Esophagus (tissue), 2 donors: Measurements from ENCODE around the gene SAXO2. TPM values are rescaled to one million over a fixed set of nuclear protein-coding genes. Genes with fewer than 3 reads are reported as not detected.
"Not testable (repeated sequence)": the region's sequence is repeated elsewhere in the genome, so short reads cannot be mapped to it uniquely, and the experiment has no call there.

Experiments
- H3K27ac ChIP-seq, 2 donors: one replicate each; pipeline ENCODE4 v1.5.1; 2013; ENCODE audit warnings: low read depth in 2 of 2, mild to moderate bottlenecking in 2 of 2, inconsistent platforms in 1 of 2, low read length in 1 of 2, moderate library complexity in 1 of 2
- H3K27me3 ChIP-seq, 2 donors: one replicate each; pipeline ENCODE4 v1.6.1; 2013; ENCODE audit warnings: low read length in 2 of 2, control low read depth in 1 of 2, mild to moderate bottlenecking in 1 of 2; ENCODE audit not compliant: insufficient read depth in 2 of 2, control insufficient read depth in 1 of 2
- H3K36me3 ChIP-seq, 2 donors: one replicate each; pipeline ENCODE4 v1.6.1; 2013; ENCODE audit warnings: low read length in 1 of 2; ENCODE audit not compliant: control insufficient read depth in 2 of 2, insufficient read depth in 2 of 2
- H3K4me1 ChIP-seq, 2 donors: one replicate each; pipeline ENCODE4 v1.6.1; 2013; ENCODE audit warnings: low read length in 1 of 2; ENCODE audit not compliant: control insufficient read depth in 2 of 2, insufficient read depth in 2 of 2
- H3K4me3 ChIP-seq, 2 donors: one replicate each; pipeline ENCODE4 v1.5.1; 2013; ENCODE audit warnings: low read length in 2 of 2, mild to moderate bottlenecking in 2 of 2, low read depth in 1 of 2, moderate library complexity in 1 of 2
- H3K9me3 ChIP-seq, 2 donors: one replicate each; pipeline ENCODE4 v1.6.1; 2013; ENCODE audit warnings: mild to moderate bottlenecking in 2 of 2, low read depth in 1 of 2, low read length in 1 of 2, moderate library complexity in 1 of 2; ENCODE audit not compliant: control insufficient read depth in 2 of 2, insufficient read depth in 1 of 2
- WGBS, 2 donors: extraction: QIAGEN DNeasy Blood & Tissue Kit; methylation state at CpG; one replicate each; pipeline ENCODE4 v1.1.7; 2013; 5-methylcytosine and 5-hydroxymethylcytosine counted together
- polyA plus RNA-seq, 2 donors: library from polyadenylated mRNA; stranded (reverse); fragments of 200-250 nt; gene quantifications; one replicate each; pipeline ENCODE4 v1.2.3, GENCODE V29; 2013
- donor health status: healthy with polysubstance abuse.
- donor health status: Bipolar disorder and iron deficiency.

The SAXO2 gene
- polyA plus RNA-seq, 2 donors = 0.47 to 2.3 TPM

GRCh38 chr15:82300326-82300725, 37.7 kb downstream of the SAXO2 start:
- not testable (repeated sequence) for H3K9me3 ChIP-seq, H3K4me1 ChIP-seq, H3K27me3 ChIP-seq, H3K4me3 ChIP-seq, H3K36me3 ChIP-seq, H3K27ac ChIP-seq
- WGBS, 2 donors = 63 to 71% methylated on average over 6 of the region's 6 CpGs

- no peaks in the 10 kb centered on the region for H3K4me1 ChIP-seq
- 94% methylated on average over 7 of the region's 7 CpGs for WGBS, 2 donors
Observed at GRCh38 chr15:82300883-82301282, 38.3 kb downstream of the SAXO2 start.

DNA sequence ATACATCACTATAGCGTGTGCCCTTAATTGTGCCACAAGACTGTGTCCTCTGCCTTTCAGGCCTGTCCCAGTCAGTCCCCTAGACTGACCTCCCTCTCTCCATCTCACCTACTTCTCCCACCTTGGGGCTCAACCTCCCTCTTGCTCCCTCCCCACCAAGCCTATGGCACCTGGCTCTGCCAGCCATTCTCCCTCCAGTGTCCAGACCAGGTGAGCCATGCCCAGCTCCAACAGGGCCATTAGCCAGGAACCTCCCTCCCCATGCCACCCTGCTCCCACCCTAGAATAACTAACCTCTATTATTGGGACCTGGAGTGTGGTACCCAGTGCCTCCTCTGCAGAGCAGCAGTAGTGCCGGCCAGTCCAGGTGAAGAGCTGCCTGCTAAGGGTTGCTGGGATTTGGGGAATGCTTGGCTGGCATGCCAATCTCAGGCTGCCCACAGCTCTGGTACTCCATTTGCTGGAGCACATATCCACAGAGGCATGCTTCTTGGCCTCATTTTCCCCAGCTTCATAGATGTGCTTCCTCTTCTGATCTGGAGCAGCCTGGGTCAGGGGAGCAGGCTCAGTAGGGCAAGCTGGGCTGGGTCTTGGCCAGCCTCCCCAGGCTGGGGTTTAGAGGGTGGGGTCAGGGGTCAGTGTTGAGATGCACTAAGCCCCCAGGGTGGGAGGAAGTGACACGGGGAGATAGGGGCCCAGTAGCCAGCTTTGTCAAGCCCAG, 38.8 kb downstream of the SAXO2 start:
- Histone ChIP-seq H3K9me3 (peaks cover 0 to 4% of the 10 kb centered on the region in 2 donors), H3K27ac (no peak overlapping the region), H3K4me3 (no peak overlapping the region), H3K36me3 (no peaks in the 10 kb centered on the region), H3K27me3 (no peaks in the 10 kb centered on the region), H3K4me1 (no peaks in the 10 kb centered on the region)
- 79 to 81% methylated on average over 3 of the region's 3 CpGs for WGBS, 2 donors

More at GRCh38 chr15:82300883-82301282, 38.3 kb downstream of the SAXO2 start:
- H3K9me3 ChIP-seq = peaks cover 0 to 4% of the 10 kb centered on the region in 2 donors
- no peaks in the 10 kb centered on the region for H3K36me3 ChIP-seq
- no peak overlapping the region for H3K27ac ChIP-seq
- no peaks in the 10 kb centered on the region for H3K27me3 ChIP-seq
- H3K4me3 ChIP-seq = no peak overlapping the region

- H3K36me3 ChIP-seq = no peaks in the 10 kb centered on the region
- H3K4me1 ChIP-seq = no peaks in the 10 kb centered on the region
- peaks cover 0 to 4% of the 10 kb centered on the region in 2 donors for H3K9me3 ChIP-seq
- 93 to 97% methylated on average over 12 of the region's 12 CpGs for WGBS, 2 donors
- H3K27ac ChIP-seq = no peak overlapping the region
- no peak overlapping the region for H3K4me3 ChIP-seq
- H3K27me3 ChIP-seq = no peaks in the 10 kb centered on the region
Observed at GRCh38 chr15:82303956-82304777, 41.5 kb downstream of the SAXO2 start.

- Histone ChIP-seq H3K9me3 (peaks cover 0 to 4% of the 10 kb centered on the region in 2 donors), H3K4me1 (no peaks in the 10 kb centered on the region), H3K27me3 (no peaks in the 10 kb centered on the region), H3K4me3 (no peak overlapping the region), H3K27ac (no peak overlapping the region), H3K36me3 (no peaks in the 10 kb centered on the region)
- 87 to 89% methylated on average over 4 of the region's 4 CpGs for WGBS, 2 donors
Observed at GRCh38 chr15:82304778-82305090, 42.1 kb downstream of the SAXO2 start.

GRCh38 chr15:82305621-82306048, 43.0 kb downstream of the SAXO2 start:
- Histone ChIP-seq H3K27ac (no peak overlapping the region), H3K4me3 (no peak overlapping the region), H3K4me1 (no peaks in the 10 kb centered on the region), H3K36me3 (no peaks in the 10 kb centered on the region), H3K9me3 (peaks cover 0 to 4% of the 10 kb centered on the region in 2 donors), H3K27me3 (no peaks in the 10 kb centered on the region)
- 88 to 89% methylated on average over 7 of the region's 7 CpGs for WGBS, 2 donors

DNA sequence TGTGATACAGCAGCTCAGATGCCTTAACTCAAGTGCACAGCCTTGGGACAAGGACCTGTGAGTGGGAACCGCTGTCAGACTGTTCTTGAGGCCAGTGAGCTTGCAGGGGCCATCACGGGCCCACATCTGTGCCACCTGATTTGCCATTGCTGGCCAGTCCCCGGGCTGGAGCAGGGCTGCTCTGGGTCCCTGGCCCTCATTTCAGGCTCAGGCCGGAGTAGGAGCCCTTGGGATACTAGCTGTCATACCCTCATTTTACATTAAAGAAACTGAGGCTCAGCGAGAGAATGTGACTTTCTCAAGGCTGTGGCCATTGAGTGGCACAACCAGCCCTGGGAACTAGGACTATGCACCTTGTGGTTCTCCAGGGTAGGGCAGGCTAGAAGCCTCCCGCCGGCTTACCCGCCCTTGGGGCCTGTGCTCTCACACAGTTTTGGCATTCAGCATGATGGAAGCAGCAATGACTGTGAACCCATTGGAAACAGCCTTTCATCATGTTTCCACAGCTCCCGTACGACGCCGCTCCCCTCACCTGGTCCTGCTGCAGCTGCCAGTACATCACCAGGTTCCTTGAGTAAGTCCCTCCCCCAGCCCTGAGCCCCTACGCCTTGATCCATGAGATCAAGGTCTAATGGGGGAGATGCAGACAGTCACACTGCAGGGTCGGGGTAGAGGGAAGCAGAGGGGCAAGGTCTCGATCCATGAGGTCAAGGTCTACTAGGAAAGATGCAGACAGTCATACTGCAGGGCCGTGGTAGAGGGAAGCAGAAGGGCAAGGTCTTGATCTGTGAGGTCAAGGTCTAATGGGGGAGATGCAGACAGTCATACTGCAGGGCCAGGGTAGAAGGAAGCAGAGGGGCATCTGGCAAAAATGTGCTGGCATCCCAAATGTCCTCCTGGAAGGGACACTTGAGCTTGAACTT, 44.4 kb downstream of the SAXO2 start:
- no peaks in the 10 kb centered on the region for H3K36me3 ChIP-seq
- no peak overlapping the region for H3K4me3 ChIP-seq
- no peaks in the 10 kb centered on the region for H3K4me1 ChIP-seq
- peaks cover 0 to 4% of the 10 kb centered on the region in 2 donors for H3K9me3 ChIP-seq
- H3K27me3 ChIP-seq = no peaks in the 10 kb centered on the region
- 85 to 88% methylated on average over 16 of the region's 16 CpGs for WGBS, 2 donors
- no peak overlapping the region for H3K27ac ChIP-seq

GRCh38 chr15:82307714-82308081, 45.1 kb downstream of the SAXO2 start:
- Histone ChIP-seq H3K4me1 (no peaks in the 10 kb centered on the region), H3K4me3 (no peak overlapping the region), H3K9me3 (peaks cover 0 to 4% of the 10 kb centered on the region in 2 donors), H3K27ac (no peak overlapping the region), H3K27me3 (no peaks in the 10 kb centered on the region), H3K36me3 (no peaks in the 10 kb centered on the region)
- WGBS, 2 donors = 87 to 93% methylated on average over 8 of the region's 8 CpGs

GRCh38 chr15:82309802-82310201, 47.2 kb downstream of the SAXO2 start:
- Histone ChIP-seq H3K4me3 (no peak overlapping the region), H3K36me3 (no peaks in the 10 kb centered on the region), H3K27me3 (no peaks in the 10 kb centered on the region), H3K4me1 (peaks cover 0 to 5% of the 10 kb centered on the region in 2 donors), H3K27ac (no peak overlapping the region), H3K9me3 (no peaks in the 10 kb centered on the region)
- WGBS, 2 donors = 81 to 93% methylated on average over 2 of the region's 2 CpGs
